ENCODE data around the gene TBC1D20. TPM values are rescaled to one million over a fixed set of nuclear protein-coding genes. Genes with fewer than 3 reads are reported as not detected.

The TBC1D20 gene
- total RNA-seq, 2 experiments from 2014 or later, result 22.2 to 23.8 TPM

- ATAC-seq, result no peak
- Mint-ChIP-seq H3K27ac (no peak overlapping the region), H3K36me3 (ENCODE audit: low read depth) (peaks cover 16% of the 10 kb centered on the region), H3K9me3 (no peaks in the 10 kb centered on the region), H3K27me3 (no peaks in the 10 kb centered on the region), H3K4me1 (ENCODE audit: low read depth) (peaks cover 7% of the 10 kb centered on the region), H3K4me3 (no peak overlapping the region)
- ChIA-PET CTCF (interaction anchor here (1.0 to 2.5 kb wide), 5 partner anchors 12 to 122 kb away, joined by 3 to 16 read pairs (median 7); no protein-coding TSS in a partner anchor), POLR2A (interaction anchor here (0.7 to 1.8 kb wide), 4 partner anchors 12 to 177 kb away, joined by 3 to 4 read pairs (median 3); no protein-coding TSS in a partner anchor)
- intact Hi-C loops (cut with micrococcal nuclease), result no loop called here
- DNase-seq, result no peak
- no peak for TF ChIP-seq CTCF (IDR thresholded peaks at IDR 0.05)
These were observed 13.4 kb upstream of the TBC1D20 start for GRCh38 chr20:475463-476357.

- ChIA-PET CTCF (interaction anchor here (1.3 kb wide), 1 partner anchor 43 kb away, joined by 3 read pairs; no protein-coding TSS in a partner anchor), POLR2A (no interaction called here)
- H3K4me3 Mint-ChIP-seq, result no peak overlapping the region
- H3K9me3 Mint-ChIP-seq, result no peaks in the 10 kb centered on the region
- peaks cover 7% of the 10 kb centered on the region for H3K4me1 Mint-ChIP-seq (ENCODE audit: low read depth)
- peaks cover 16% of the 10 kb centered on the region for H3K36me3 Mint-ChIP-seq (ENCODE audit: low read depth)
- DNase-seq, result no peak
- no peaks in the 10 kb centered on the region for H3K27me3 Mint-ChIP-seq
- ATAC-seq, result no peak
- TF ChIP-seq CTCF (IDR thresholded peaks at IDR 0.05), result no peak
- intact Hi-C loops (cut with micrococcal nuclease), result no loop called here
- no peak overlapping the region for H3K27ac Mint-ChIP-seq
These were observed 12.2 kb upstream of the TBC1D20 start for GRCh38 chr20:474581-474980.

- H3K27me3 Mint-ChIP-seq, result peaks cover 2% of the 10 kb centered on the region
- peaks cover 7% of the 10 kb centered on the region for H3K36me3 Mint-ChIP-seq (ENCODE audit: low read depth)
- ChIA-PET CTCF (interaction anchor here (1.1 to 2.5 kb wide), 2 partner anchors 110 to 118 kb away, joined by 3 to 8 read pairs; no protein-coding TSS in a partner anchor), POLR2A (interaction anchor here (0.8 to 1.4 kb wide), 2 partner anchors 14 to 28 kb away, joined by 3 read pairs; no protein-coding TSS in a partner anchor)
- H3K4me1 Mint-ChIP-seq (ENCODE audit: low read depth), result no peaks in the 10 kb centered on the region
- intact Hi-C loops (cut with micrococcal nuclease), result no loop called here
- no peak for TF ChIP-seq CTCF (IDR thresholded peaks at IDR 0.05)
- H3K27ac Mint-ChIP-seq, result no peak overlapping the region
- peaks cover 4% of the 10 kb centered on the region for H3K9me3 Mint-ChIP-seq
- DNase-seq, result no peak
- H3K4me3 Mint-ChIP-seq, result no peak overlapping the region
- no peak for ATAC-seq
These were observed 10.6 kb upstream of the TBC1D20 start for GRCh38 chr20:472889-473292.

GRCh38 chr20:472137-472846, 10.0 kb upstream of the TBC1D20 start:
- no peak for ATAC-seq
- no peaks in the 10 kb centered on the region for H3K4me1 Mint-ChIP-seq (ENCODE audit: low read depth)
- intact Hi-C loops (cut with micrococcal nuclease), result no loop called here

More at GRCh38 chr20:472137-472846, 10.0 kb upstream of the TBC1D20 start:
- no peak overlapping the region for H3K27ac Mint-ChIP-seq
- peaks cover 2% of the 10 kb centered on the region for H3K27me3 Mint-ChIP-seq
- H3K4me3 Mint-ChIP-seq, result no peak overlapping the region
- POLR2A ChIA-PET, result interaction anchor here (0.5 to 1.4 kb wide), 3 partner anchors 9 to 26 kb away, joined by 3 to 5 read pairs (median 3); no protein-coding TSS in a partner anchor
- peaks cover 4% of the 10 kb centered on the region for H3K36me3 Mint-ChIP-seq (ENCODE audit: low read depth)
- H3K9me3 Mint-ChIP-seq, result peaks cover 5% of the 10 kb centered on the region
- DNase-seq, result no peak
- CTCF ChIA-PET, result interaction anchor here (0.6 to 2.5 kb wide), 3 partner anchors 9 to 118 kb away, joined by 3 to 8 read pairs (median 4); no protein-coding TSS in a partner anchor
- no peak for TF ChIP-seq CTCF (IDR thresholded peaks at IDR 0.05)
